ENCODE measurements around the gene OR7G1. TPM values are rescaled to one million over a fixed set of nuclear protein-coding genes. Genes with fewer than 3 reads are reported as not detected.
A peak's percentile ranks its signal among the peaks of the same experiment; 100 is the strongest.

OR7G1 gene
- total RNA-seq = not detected

GRCh38 chr19:9115307-9115813 lies at the start of gene OR7G1:
TSS of gene OR7G1 (minus strand) at chr19:9115763. CDS start at chr19:9115763, 0 bp downstream.
- no peak for DNase-seq (ENCODE audit: low spot score)

GRCh38 chr19:9165261-9165660 lies 49.7 kb upstream of the OR7G1 start:
- DNase-seq (ENCODE audit: low spot score) = no peak

GRCh38 chr19:9161427-9161826 lies 45.9 kb upstream of the OR7G1 start:
- no peak for DNase-seq (ENCODE audit: low spot score)

- DNase-seq (ENCODE audit: low spot score) = no peak
Measured at GRCh38 chr19:9159891-9160290, 44.3 kb upstream of the OR7G1 start.

- no peak for DNase-seq (ENCODE audit: low spot score)
Measured at GRCh38 chr19:9156304-9156703, 40.7 kb upstream of the OR7G1 start.

GRCh38 chr19:9155591-9155990 lies 40.0 kb upstream of the OR7G1 start:
- DNase-seq (ENCODE audit: low spot score) = no peak

- no peak for DNase-seq (ENCODE audit: low spot score)
Measured at GRCh38 chr19:9151367-9151766, 35.8 kb upstream of the OR7G1 start.

GRCh38 chr19:9150650-9151049 lies 35.1 kb upstream of the OR7G1 start:
- DNase-seq (ENCODE audit: low spot score) = no peak

GRCh38 chr19:9149997-9150396 lies 34.4 kb upstream of the OR7G1 start:
- no peak for DNase-seq (ENCODE audit: low spot score)

GRCh38 chr19:9148697-9149096 lies 33.1 kb upstream of the OR7G1 start:
- no peak for DNase-seq (ENCODE audit: low spot score)

- DNase-seq (ENCODE audit: low spot score) = no peak
Measured at GRCh38 chr19:9146882-9147281, 31.3 kb upstream of the OR7G1 start.

GRCh38 chr19:9144920-9145319 lies 29.4 kb upstream of the OR7G1 start:
- no peak for DNase-seq (ENCODE audit: low spot score)

GRCh38 chr19:9140159-9140874 lies 24.8 kb upstream of the OR7G1 start, which contains the start of gene ZNF317:
TSS of gene ZNF317 (plus strand) at chr19:9140397. CDS start at chr19:9156017, 15,620 bp downstream.
- DNase-seq (ENCODE audit: low spot score) = peak; percentile 94

GRCh38 chr19:9139609-9140158 lies 24.1 kb upstream of the OR7G1 start:
- no peak for DNase-seq (ENCODE audit: low spot score)

GRCh38 chr19:9132422-9132821 lies 16.9 kb upstream of the OR7G1 start:
- DNase-seq (ENCODE audit: low spot score) = no peak

- DNase-seq (ENCODE audit: low spot score) = no peak
Measured at GRCh38 chr19:9130965-9131364, 15.4 kb upstream of the OR7G1 start.

GRCh38 chr19:9128171-9128570 lies 12.6 kb upstream of the OR7G1 start:
- no peak for DNase-seq (ENCODE audit: low spot score)

- DNase-seq (ENCODE audit: low spot score) = no peak
Measured at GRCh38 chr19:9126900-9127405, 11.4 kb upstream of the OR7G1 start, which contains the start of gene OR7G3. TSS of gene OR7G3 (minus strand) at chr19:9126950. CDS start at chr19:9126950, 0 bp downstream.

- no peak for DNase-seq (ENCODE audit: low spot score)
Measured at GRCh38 chr19:9116547-9116946, 984 bp upstream of the OR7G1 start.

GRCh38 chr19:9109959-9110358 lies 5.6 kb downstream of the OR7G1 start:
- no peak for DNase-seq (ENCODE audit: low spot score)

- no peak for DNase-seq (ENCODE audit: low spot score)
Measured at GRCh38 chr19:9107375-9107774, 8.2 kb downstream of the OR7G1 start, which contains the start of gene OR7G2. TSS of gene OR7G2 (minus strand) at chr19:9107475. CDS start at chr19:9103243, 4,232 bp downstream.

- DNase-seq (ENCODE audit: low spot score) = no peak
Measured at GRCh38 chr19:9086761-9087160, 28.8 kb downstream of the OR7G1 start, which contains the start of gene OR1M1. TSS of gene OR1M1 (plus strand) at chr19:9087061. CDS start at chr19:9093245, 6,184 bp downstream.

GRCh38 chr19:9078651-9079050 lies 36.9 kb downstream of the OR7G1 start:
- no peak for DNase-seq (ENCODE audit: low spot score)

All from ureter (tissue), 1 donor.